Duodenal mucosa (tissue), 2 donors: Measurements from ENCODE around the gene LETM1.

ENCODE experiments used
- H3K27ac ChIP-seq: one replicate; pipeline ENCODE4 v1.7.0; 2013; ENCODE audit warnings: low read depth, low read length
- H3K27me3 ChIP-seq, 2 donors: one replicate each; pipeline ENCODE4 v1.7.0; 2013; ENCODE audit warnings: low read length in 2 of 2, control low read depth in 1 of 2; ENCODE audit not compliant: insufficient read depth in 2 of 2, control insufficient read depth in 1 of 2
- H3K36me3 ChIP-seq, 2 donors: one replicate each; pipeline ENCODE4 v1.7.0; 2013; ENCODE audit warnings: low read length in 2 of 2, control low read depth in 1 of 2; ENCODE audit not compliant: insufficient read depth in 2 of 2, control insufficient read depth in 1 of 2
- H3K4me1 ChIP-seq, 2 donors: one replicate each; pipeline ENCODE4 v1.7.0; 2013; ENCODE audit warnings: low read length in 2 of 2, control low read depth in 1 of 2; ENCODE audit not compliant: insufficient read depth in 2 of 2, control insufficient read depth in 1 of 2
- H3K4me3 ChIP-seq, 2 donors: one replicate each; pipeline ENCODE4 v1.7.0; 2013; ENCODE audit warnings: low read length in 2 of 2, low read depth in 1 of 2
- H3K9ac ChIP-seq, 2 donors: one replicate each; pipeline ENCODE4 v1.7.0; 2013; ENCODE audit warnings: low read length in 2 of 2, low read depth in 1 of 2
- H3K9me3 ChIP-seq, 2 donors: one replicate each; pipeline ENCODE4 v1.7.0; 2013; ENCODE audit warnings: low read length in 2 of 2, control low read depth in 1 of 2; ENCODE audit not compliant: control insufficient read depth in 1 of 2

Gene LETM1

DNA sequence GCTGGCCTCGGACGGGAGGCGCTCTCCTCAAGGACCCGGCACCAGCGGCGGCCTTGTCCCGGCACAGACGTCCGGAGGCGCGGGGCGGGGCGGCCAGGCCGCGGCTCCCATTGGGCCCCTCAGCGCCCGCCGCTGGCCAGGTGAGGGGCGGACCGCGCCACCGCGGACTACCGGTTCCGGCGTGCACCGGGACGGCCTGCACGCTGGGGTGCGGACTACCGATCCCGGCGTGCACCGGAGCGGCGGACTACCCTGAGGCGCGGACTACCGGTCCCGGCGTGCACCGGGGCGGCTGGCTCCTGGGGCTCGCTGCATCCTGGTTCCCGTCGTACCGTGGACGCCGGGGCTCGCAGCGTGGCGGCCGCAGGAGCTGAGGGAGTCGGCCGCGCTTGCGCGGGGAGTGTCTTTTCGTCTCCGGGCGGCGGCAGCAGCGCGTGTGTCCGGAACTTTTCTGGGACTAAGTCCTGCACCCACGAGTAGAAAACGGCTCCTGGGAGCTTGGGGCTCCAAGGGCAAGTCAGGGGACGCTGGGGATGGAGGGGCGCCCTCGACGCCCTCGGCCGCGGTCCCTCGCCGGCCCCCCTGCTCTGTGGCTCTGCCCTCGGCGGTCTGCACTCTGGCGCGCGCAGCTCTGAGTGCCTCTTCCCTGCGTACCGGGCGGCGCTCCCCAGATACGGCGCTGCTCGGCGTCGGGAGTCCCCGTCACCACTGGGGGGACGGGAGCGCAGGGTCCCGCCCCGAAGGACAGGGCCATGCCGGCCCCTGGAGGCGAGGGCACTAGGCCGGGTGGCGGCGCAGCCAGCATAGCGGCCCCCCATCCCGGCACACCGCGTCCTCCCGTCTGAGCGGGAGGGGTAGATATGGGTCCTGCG, at the start of gene LETM1:
Gene LETM1 (minus strand): TSS at position 86 of the 872 bp plus-strand sequence. CDS start 206 bp downstream, outside the sequence.
- peak within 1 kb of the TSS; percentile 79 to 87 for H3K4me3 ChIP-seq
- peaks cover 37 to 47% of the 10 kb centered on the region in 2 donors for H3K4me1 ChIP-seq
- peak within 1 kb of the TSS; percentile 67 for H3K27ac ChIP-seq
- no peaks in the 10 kb centered on the region for H3K27me3 ChIP-seq
- H3K9ac ChIP-seq, result peak within 1 kb of the TSS; percentile 70 to 89
- no peaks in the 10 kb centered on the region for H3K9me3 ChIP-seq
- no peaks in the 10 kb centered on the region for H3K36me3 ChIP-seq

DNA sequence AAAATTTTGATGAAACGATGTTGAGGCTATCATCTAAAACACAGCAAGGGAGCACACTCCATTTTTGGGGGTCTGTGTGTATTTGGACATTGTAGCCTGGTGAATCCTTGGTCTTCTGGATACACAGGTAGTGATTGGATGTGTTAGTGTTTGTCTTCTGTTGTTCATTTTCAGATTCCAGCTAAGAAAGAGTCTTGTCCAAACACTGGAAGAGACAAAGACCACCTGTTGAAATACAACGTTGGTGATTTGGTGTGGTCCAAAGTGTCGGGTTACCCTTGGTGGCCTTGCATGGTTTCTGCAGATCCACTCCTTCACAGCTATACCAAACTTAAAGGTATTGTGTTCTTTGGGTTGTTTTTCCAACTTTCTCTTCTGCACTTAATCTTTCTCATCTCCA, 48.1 kb upstream of the LETM1 start:
- no peaks in the 10 kb centered on the region for H3K9me3 ChIP-seq
- H3K36me3 ChIP-seq, result peaks cover 19 to 55% of the 10 kb centered on the region in 2 donors
- H3K27ac ChIP-seq, result no peak overlapping the region
- no peak overlapping the region for H3K9ac ChIP-seq
- no peaks in the 10 kb centered on the region for H3K27me3 ChIP-seq
- H3K4me1 ChIP-seq, result peaks cover 0 to 7% of the 10 kb centered on the region in 2 donors
- H3K4me3 ChIP-seq, result no peak overlapping the region

DNA sequence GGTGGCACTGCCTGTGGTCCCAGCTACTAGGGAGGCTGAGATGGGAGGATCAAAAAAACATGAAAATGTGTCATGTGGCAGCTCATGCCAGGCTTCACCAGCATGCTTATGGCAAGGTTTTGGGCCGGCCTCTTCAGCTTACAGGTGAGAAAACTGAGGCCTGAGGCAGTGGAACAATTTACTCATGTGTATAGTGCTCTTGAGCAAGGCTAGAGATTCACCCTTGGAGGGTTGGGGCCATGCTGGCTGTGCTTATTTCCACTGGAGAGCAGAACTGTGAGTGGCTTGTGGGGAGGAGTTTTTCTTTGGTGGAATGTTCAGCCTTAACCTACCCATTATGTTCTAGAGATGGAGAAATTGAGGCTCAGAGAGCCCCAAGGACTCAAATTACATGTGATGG, 47.1 kb upstream of the LETM1 start:
- H3K9me3 ChIP-seq, result no peaks in the 10 kb centered on the region
- no peak overlapping the region for H3K27ac ChIP-seq
- no peak overlapping the region for H3K4me3 ChIP-seq
- H3K36me3 ChIP-seq, result peaks cover 19 to 54% of the 10 kb centered on the region in 2 donors
- H3K9ac ChIP-seq, result no peak overlapping the region
- no peaks in the 10 kb centered on the region for H3K27me3 ChIP-seq
- peaks cover 0 to 8% of the 10 kb centered on the region in 2 donors for H3K4me1 ChIP-seq

DNA sequence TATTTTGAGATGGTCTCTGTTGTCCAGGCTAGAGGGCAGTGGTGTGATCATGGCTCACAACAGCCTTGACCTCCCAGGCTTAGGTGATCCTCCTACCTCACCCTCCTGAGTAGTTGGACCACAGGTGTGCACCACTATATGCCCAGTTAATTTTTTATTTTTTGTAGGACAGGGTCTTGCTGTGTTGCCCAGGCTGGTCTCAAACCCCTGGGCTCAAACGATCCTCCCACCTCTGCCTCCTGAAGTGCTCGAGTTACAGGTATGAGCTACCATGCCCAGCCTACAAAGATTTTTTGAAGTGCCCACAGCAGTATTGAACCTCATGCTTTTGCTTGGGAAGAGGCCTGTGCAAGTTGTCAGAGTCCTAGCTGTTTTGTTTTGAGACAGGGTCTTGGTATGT, 46.3 kb upstream of the LETM1 start:
- Histone ChIP-seq H3K9ac (no peak overlapping the region), H3K4me3 (no peak overlapping the region), H3K27ac (no peak overlapping the region), H3K36me3 (peaks cover 19 to 49% of the 10 kb centered on the region in 2 donors), H3K9me3 (no peaks in the 10 kb centered on the region), H3K27me3 (no peaks in the 10 kb centered on the region), H3K4me1 (peaks cover 0 to 4% of the 10 kb centered on the region in 2 donors)

DNA sequence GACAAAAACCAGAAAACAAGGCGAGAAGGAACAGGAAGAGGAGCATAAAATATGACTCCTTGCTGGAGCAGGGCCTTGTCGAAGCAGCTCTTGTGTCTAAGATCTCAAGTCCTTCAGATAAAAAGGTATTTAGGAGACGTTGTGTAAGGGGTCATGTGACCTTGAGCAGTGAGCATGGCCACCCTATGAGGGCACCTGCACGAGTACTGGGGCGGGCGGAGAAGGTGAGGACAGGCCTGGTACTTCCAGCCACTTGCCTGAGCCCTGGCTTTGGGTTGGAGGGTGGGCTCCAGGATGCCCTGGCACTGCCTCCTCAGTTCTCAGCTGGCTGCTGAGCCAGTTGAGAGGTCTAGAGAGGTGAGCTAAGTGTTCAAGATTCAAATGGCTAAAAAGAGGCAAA, 45.2 kb upstream of the LETM1 start:
- Histone ChIP-seq H3K9ac (no peak overlapping the region), H3K4me1 (peaks cover 0 to 4% of the 10 kb centered on the region in 2 donors), H3K27ac (no peak overlapping the region), H3K27me3 (no peaks in the 10 kb centered on the region), H3K9me3 (no peaks in the 10 kb centered on the region), H3K4me3 (no peak overlapping the region), H3K36me3 (peaks cover 19 to 42% of the 10 kb centered on the region in 2 donors)

DNA sequence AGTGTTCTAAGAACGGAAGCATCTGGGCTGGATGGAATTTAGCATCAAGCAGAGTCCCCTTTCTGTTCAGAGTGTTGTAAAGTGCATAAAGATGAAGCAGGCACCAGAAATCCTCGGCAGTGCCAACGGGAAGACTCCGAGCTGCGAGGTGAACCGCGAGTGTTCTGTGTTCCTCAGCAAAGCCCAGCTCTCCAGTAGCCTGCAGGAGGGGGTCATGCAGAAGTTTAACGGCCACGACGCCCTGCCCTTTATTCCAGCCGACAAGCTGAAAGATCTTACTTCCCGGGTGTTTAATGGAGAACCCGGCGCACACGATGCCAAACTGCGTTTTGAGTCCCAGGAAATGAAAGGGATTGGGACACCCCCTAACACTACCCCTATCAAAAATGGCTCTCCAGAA, 44.7 kb upstream of the LETM1 start:
- Histone ChIP-seq H3K27ac (no peak overlapping the region), H3K4me1 (peaks cover 0 to 4% of the 10 kb centered on the region in 2 donors), H3K9ac (no peak overlapping the region), H3K36me3 (peaks cover 19 to 37% of the 10 kb centered on the region in 2 donors), H3K27me3 (no peaks in the 10 kb centered on the region), H3K4me3 (no peak overlapping the region), H3K9me3 (no peaks in the 10 kb centered on the region)

DNA sequence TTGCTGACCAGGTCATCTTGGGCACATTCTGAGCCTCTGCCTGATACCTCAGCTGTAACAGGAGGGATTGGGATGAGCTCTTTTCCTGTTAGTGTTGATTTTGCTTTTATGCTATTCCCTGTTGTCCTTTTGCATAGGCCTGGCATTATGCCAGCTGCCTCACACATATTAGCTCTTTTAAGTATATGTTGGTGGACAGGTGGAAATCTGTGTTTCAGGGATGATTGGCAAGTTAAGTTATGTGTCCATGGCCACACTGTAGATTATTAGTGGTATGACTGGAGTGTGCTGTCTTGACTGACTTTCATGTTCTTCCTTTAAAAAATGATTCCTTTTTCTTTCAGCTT, 44.1 kb upstream of the LETM1 start:
- Histone ChIP-seq H3K27me3 (no peaks in the 10 kb centered on the region), H3K27ac (no peak overlapping the region), H3K9me3 (no peaks in the 10 kb centered on the region), H3K4me1 (peaks cover 0 to 4% of the 10 kb centered on the region in 2 donors), H3K4me3 (no peak overlapping the region), H3K36me3 (peaks cover 19 to 32% of the 10 kb centered on the region in 2 donors), H3K9ac (no peak overlapping the region)

DNA sequence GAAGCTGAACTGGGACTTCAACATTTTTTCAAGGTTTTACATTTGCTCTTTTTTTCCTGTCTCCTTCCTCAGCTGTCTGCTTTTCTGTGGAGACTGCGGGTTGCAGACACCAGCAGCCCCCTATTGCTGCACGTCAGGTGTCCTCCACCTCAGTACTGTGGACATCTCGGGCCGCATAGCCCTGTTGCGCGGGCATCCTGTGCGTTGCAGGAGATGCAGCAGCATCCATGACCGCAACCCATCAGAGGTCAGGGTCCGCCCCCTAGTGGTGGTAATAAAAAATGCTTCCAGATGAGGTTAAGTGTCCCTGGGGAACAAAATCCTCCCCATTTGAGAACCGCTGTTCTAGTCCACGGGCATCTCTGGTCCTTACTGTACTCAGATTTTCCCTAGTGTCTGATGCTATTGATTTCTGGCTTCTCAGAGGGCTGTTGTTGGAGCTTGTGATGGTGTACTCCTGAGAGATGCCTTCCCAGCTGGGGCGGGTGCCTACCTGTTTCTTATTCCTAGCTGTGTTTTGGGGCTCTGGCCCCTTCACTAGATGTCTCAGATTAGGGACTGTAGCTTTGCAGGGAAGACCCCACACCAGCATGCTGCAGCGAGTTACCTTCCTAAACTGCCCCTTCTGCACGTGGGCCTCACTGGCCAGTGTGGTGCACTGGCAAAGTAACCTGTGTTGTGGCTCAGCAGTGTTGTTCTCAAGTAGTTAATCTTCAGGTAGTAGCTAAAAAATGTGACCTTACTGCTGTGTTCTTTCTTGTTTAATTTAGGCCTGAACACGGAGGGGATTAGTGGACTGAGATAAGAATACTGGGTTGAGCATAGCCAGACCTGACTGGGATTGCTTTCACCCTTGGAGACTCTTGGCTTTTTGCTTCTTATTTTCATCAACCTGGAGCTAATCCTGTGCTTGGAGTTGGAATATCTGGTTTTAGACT, 43.5 kb upstream of the LETM1 start:
- Histone ChIP-seq H3K9me3 (no peaks in the 10 kb centered on the region), H3K36me3 (peaks cover 18 to 30% of the 10 kb centered on the region in 2 donors), H3K4me1 (peaks cover 0 to 4% of the 10 kb centered on the region in 2 donors), H3K9ac (no peak overlapping the region), H3K4me3 (no peak overlapping the region), H3K27ac (no peak overlapping the region), H3K27me3 (no peaks in the 10 kb centered on the region)

DNA sequence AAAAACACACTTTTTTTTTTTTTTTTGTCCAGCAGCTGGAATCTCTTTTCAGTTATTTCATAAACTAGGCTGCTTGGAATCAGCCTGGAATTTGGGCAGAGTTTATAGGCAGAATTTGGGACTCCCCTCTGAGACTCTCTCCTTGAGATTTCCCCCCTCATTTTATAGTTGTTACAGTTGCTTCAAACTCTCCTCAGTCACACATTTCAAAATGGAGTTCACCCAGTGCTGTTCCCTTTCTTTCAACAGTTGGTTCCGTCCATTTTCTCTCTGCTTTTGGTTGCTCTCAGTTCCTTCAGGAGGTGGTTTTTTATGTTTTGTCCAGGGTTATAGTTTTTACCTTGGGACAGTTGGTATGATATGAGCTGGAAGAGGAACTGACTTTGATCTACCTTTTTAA, 42.7 kb upstream of the LETM1 start:
- Histone ChIP-seq H3K9me3 (no peaks in the 10 kb centered on the region), H3K36me3 (peaks cover 12 to 25% of the 10 kb centered on the region in 2 donors), H3K27ac (no peak overlapping the region), H3K4me3 (no peak overlapping the region), H3K4me1 (peaks cover 0 to 4% of the 10 kb centered on the region in 2 donors), H3K27me3 (no peaks in the 10 kb centered on the region), H3K9ac (no peak overlapping the region)

DNA sequence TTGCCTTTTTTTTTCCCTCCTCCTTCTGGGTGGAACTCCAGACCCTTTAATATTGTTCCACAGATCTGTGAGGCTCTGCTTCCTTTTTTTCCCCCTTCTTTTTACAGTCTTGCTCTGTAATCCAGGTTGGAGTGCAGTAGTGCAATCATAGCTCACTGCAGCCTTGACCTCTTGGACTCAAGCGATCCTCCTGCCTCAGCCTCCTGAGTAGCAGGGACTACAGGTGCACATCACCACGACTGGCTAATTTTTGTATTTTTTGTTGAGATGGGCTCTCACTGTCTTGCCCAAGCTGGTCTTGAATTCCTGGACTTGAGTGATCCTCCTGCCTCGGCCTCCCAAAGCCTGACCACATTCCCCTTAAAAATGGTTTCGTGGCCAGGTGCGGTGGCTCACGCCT, 42.1 kb upstream of the LETM1 start:
- Histone ChIP-seq H3K27me3 (no peaks in the 10 kb centered on the region), H3K9me3 (no peaks in the 10 kb centered on the region), H3K27ac (no peak overlapping the region), H3K36me3 (peaks cover 12 to 23% of the 10 kb centered on the region in 2 donors), H3K4me3 (no peak overlapping the region), H3K4me1 (peaks cover 0 to 4% of the 10 kb centered on the region in 2 donors), H3K9ac (no peak overlapping the region)
